Smooth muscle cell (in vitro differentiated cells): ENCODE results near the gene PCBP4. TPM values are rescaled to one million over a fixed set of nuclear protein-coding genes. Genes with fewer than 3 reads are reported as not detected.

Source experiments
- DNase-seq: peaks from one replicate; lab custom pipeline; 2025; ENCODE audit not compliant: unreplicated experiment; lab: John Stamatoyannopoulos, UW
- H2AFZ ChIP-seq: fragments of 200-600 bp; sonication (generic); 2 replicates; pipeline ENCODE4 v1.6.0; 2016; ENCODE audit warnings: antibody characterized with exemption, low read depth, mild to moderate bottlenecking
- H3F3A ChIP-seq: fragments of 200-600 bp; sonication (generic); 2 replicates; pipeline ENCODE4 v1.6.0; 2017; ENCODE audit warnings: antibody characterized with exemption, low read depth
- H3K27ac ChIP-seq: fragments of 200-600 bp; sonication (generic); 2 replicates; pipeline ENCODE4 v1.5.1; 2016; ENCODE audit warnings: low read depth, mild to moderate bottlenecking
- H3K27me3 ChIP-seq: fragments of 200-600 bp; sonication (generic); 2 replicates; pipeline ENCODE4 v1.6.1; 2016; ENCODE audit warnings: low read depth, mild to moderate bottlenecking
- H3K36me3 ChIP-seq: fragments of 200-600 bp; sonication (generic); 2 replicates; pipeline ENCODE4 v1.5.1; 2016; ENCODE audit warnings: low read depth
- H3K4me1 ChIP-seq: fragments of 200-600 bp; sonication (generic); 2 replicates; pipeline ENCODE4 v1.5.1; 2016; ENCODE audit warnings: low read depth
- H3K4me2 ChIP-seq: fragments of 200-600 bp; sonication (generic); 2 replicates; pipeline ENCODE4 v1.6.0; 2016; ENCODE audit warnings: mild to moderate bottlenecking
- H3K4me3 ChIP-seq: fragments of 200-600 bp; sonication (generic); 2 replicates; pipeline ENCODE4 v1.5.1; 2016; ENCODE audit warnings: mild to moderate bottlenecking
- H3K79me2 ChIP-seq: fragments of 200-600 bp; sonication (generic); 2 replicates; pipeline ENCODE4 v1.6.0; 2016; ENCODE audit warnings: low read depth, mild to moderate bottlenecking
- H3K9ac ChIP-seq: fragments of 200-600 bp; sonication (generic); 2 replicates; pipeline ENCODE4 v1.6.0; 2016; ENCODE audit warnings: low read depth
- H3K9me3 ChIP-seq: fragments of 200-600 bp; sonication (generic); replicated peaks from 2 replicates; pipeline ENCODE4 v1.5.1; 2016; ENCODE audit warnings: low read depth
- H4K20me1 ChIP-seq: fragments of 200-600 bp; sonication (generic); 2 replicates; pipeline ENCODE4 v1.6.0; 2016; ENCODE audit warnings: low read depth
- CTCF ChIP-seq: fragments of 200-600 bp; sonication (generic); IDR thresholded peaks from 2 replicates; pipeline ENCODE4 v1.5.1; 2017; ENCODE audit warnings: borderline replicate concordance, mild to moderate bottlenecking, antibody characterized with exemption; ENCODE audit not compliant: insufficient read depth, poor library complexity, severe bottlenecking
- WGBS: methylation state at CpG from one replicate; pipeline ENCODE4 v1.1.7; 2016; ENCODE audit warnings: low lambda C conversion rate; 5-methylcytosine and 5-hydroxymethylcytosine counted together
- polyA plus RNA-seq: library from polyadenylated mRNA; unstranded; fragments of >200 nt; fragmentation: Nextera tagmentation; extraction: Ambion mirVana; gene quantifications from 2 replicates; pipeline ENCODE4 v1.2.1, GENCODE V29; 2016
- total RNA-seq: library from RNA; depleted of rRNA; stranded (reverse); fragments of >200 nt; gene quantifications from 2 replicates; pipeline ENCODE4 v1.2.3, GENCODE V29; 2014

Gene PCBP4
- total and polyA plus RNA-seq, 2 experiments from 2014 or later, result 42.6 to 81.2 TPM

GRCh38 chr3:51985063-51985462 lies 17.8 kb upstream of the PCBP4 start:
- H3K4me3 ChIP-seq, result no peak overlapping the region
- 91% methylated on average over 6 of the region's 6 CpGs for whole genome bisulfite sequencing
- no peak overlapping the region for H3K4me2 ChIP-seq

GRCh38 chr3:51984269-51984647 lies 17.0 kb upstream of the PCBP4 start:
- no peak overlapping the region for H2AFZ ChIP-seq
- H3K27ac ChIP-seq, result peak overlapping the region; percentile 96
- H3K9me3 ChIP-seq, result no peaks in the 10 kb centered on the region
- peak overlapping the region; percentile 83 for H3K4me2 ChIP-seq
- TF ChIP-seq CTCF, result no peak
- H3K27me3 ChIP-seq, result no peaks in the 10 kb centered on the region
- DNase-seq, result no peak
- no peak overlapping the region for H3K9ac ChIP-seq
- H3K4me1 ChIP-seq, result peaks cover 17% of the 10 kb centered on the region
- no peak overlapping the region for H3K4me3 ChIP-seq
- no peaks in the 10 kb centered on the region for H3K36me3 ChIP-seq
- H3K79me2 ChIP-seq, result peaks cover 19% of the 10 kb centered on the region
- H4K20me1 ChIP-seq, result no peaks in the 10 kb centered on the region
- H3F3A ChIP-seq, result no peaks in the 10 kb centered on the region

More at GRCh38 chr3:51985063-51985462, 17.8 kb upstream of the PCBP4 start:
- H3K27ac ChIP-seq, result peak overlapping the region; percentile 96
- no peaks in the 10 kb centered on the region for H3F3A ChIP-seq
- H3K4me1 ChIP-seq, result peaks cover 17% of the 10 kb centered on the region
- no peak for DNase-seq
- no peaks in the 10 kb centered on the region for H3K9me3 ChIP-seq
- no peak overlapping the region for H2AFZ ChIP-seq
- H3K79me2 ChIP-seq, result peaks cover 18% of the 10 kb centered on the region
- no peak for TF ChIP-seq CTCF
- H3K27me3 ChIP-seq, result no peaks in the 10 kb centered on the region
- no peaks in the 10 kb centered on the region for H4K20me1 ChIP-seq
- no peak overlapping the region for H3K9ac ChIP-seq
- H3K36me3 ChIP-seq, result no peaks in the 10 kb centered on the region

GRCh38 chr3:51983578-51984268 lies 16.5 kb upstream of the PCBP4 start:
- H3K27ac ChIP-seq, result peak overlapping the region; percentile 96
- H3K36me3 ChIP-seq, result no peaks in the 10 kb centered on the region
- peak overlapping the region; percentile 83 for H3K4me2 ChIP-seq
- H3K4me1 ChIP-seq, result peaks cover 17% of the 10 kb centered on the region
- TF ChIP-seq CTCF, result no peak
- no peaks in the 10 kb centered on the region for H3K27me3 ChIP-seq
- no peaks in the 10 kb centered on the region for H4K20me1 ChIP-seq
- H3K9me3 ChIP-seq, result no peaks in the 10 kb centered on the region
- peak overlapping the region; percentile 4 for H2AFZ ChIP-seq
- H3K4me3 ChIP-seq, result peak overlapping the region; percentile 61
- 79% methylated on average over 21 of the region's 22 CpGs for WGBS
- H3K79me2 ChIP-seq, result peaks cover 19% of the 10 kb centered on the region
- no peaks in the 10 kb centered on the region for H3F3A ChIP-seq
- DNase-seq, result no peak
- peak overlapping the region; percentile 80 for H3K9ac ChIP-seq

GRCh38 chr3:51982838-51983577 lies 15.8 kb upstream of the PCBP4 start, which contains the start of gene ACY1:
Gene ACY1 (plus strand): TSS chr3:51983535. CDS start chr3:51984065, 530 bp downstream.
- Histone ChIP-seq H2AFZ (peak within 1 kb of the TSS; percentile 4), H3K4me2 (peak within 1 kb of the TSS; percentile 83), H3F3A (no peaks in the 10 kb centered on the region), H4K20me1 (no peaks in the 10 kb centered on the region), H3K9ac (peak within 1 kb of the TSS; percentile 80), H3K9me3 (no peaks in the 10 kb centered on the region), H3K79me2 (peaks cover 19% of the 10 kb centered on the region), H3K27me3 (no peaks in the 10 kb centered on the region), H3K27ac (peak within 1 kb of the TSS; percentile 96), H3K4me1 (peaks cover 17% of the 10 kb centered on the region), H3K4me3 (peak within 1 kb of the TSS; percentile 61), H3K36me3 (no peaks in the 10 kb centered on the region)
- TF ChIP-seq CTCF, result no peak
- WGBS, result under 1% methylated on average over 62 of the region's 68 CpGs
- DNase-seq, result peak; percentile 99
